ENCODE measurements around the gene EXOC4.

DNA sequence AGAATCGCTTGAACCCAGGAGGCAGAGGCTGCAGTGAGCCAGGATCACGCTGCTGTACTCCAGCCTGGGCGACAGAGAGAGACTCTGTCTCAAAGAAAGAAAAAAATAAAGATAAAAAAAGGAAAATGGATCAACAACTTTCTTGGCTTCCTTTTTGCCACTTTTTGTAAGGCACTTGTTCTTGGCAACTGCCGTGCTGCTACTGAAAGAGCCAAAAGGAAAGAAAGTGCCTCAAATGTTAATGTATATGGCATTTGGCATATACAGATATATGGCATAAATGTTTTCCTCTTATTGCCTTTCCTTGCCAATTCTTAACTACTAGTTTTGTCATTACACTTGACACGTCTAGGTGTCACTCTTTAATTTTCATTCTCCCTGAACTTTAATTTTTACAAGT is 480.5 kb downstream of the EXOC4 start:
- TF ChIP-seq POLR2A (IDR thresholded peaks at IDR 0.05; ENCODE audit: low read length) (no peak), GATA1 (IDR thresholded peaks at IDR 0.05; ENCODE audit: low read depth, low read length) (no peak)

Data from erythroblast (primary cell).